ENCODE measurements around the gene CAMK1D.

The CAMK1D gene

DNA sequence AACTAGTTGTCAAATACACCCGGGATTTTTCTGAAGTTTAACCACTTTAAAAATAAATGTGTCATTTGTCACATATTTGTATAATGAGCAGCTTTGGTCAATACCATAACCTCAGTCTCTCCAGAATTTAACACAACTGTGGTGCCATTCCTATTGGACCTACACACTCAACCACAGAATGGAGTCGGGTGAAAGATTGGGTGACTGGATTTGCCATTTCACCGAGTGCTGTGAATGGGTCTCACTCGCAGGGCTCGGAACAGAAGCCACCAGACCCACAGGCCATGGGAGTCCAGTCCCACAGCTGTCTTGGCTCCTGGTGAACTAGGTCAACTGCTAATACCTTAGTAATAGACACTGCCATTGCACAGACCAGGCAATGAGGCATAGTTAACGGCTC lies 353.8 kb downstream of the CAMK1D start:
- TF ChIP-seq CTCF (IDR thresholded peaks at IDR 0.05; ENCODE audit: low read depth, low read length), result no peak
- H3K4me3 ChIP-seq (ENCODE audit: low read depth, low read length), result no peak overlapping the region
- no peak for DNase-seq (ENCODE audit: low read depth, low spot score)
- in situ Hi-C loops (cut with HindIII; ENCODE audit: low sequenced_read_pairs), result no loop called here

DNA sequence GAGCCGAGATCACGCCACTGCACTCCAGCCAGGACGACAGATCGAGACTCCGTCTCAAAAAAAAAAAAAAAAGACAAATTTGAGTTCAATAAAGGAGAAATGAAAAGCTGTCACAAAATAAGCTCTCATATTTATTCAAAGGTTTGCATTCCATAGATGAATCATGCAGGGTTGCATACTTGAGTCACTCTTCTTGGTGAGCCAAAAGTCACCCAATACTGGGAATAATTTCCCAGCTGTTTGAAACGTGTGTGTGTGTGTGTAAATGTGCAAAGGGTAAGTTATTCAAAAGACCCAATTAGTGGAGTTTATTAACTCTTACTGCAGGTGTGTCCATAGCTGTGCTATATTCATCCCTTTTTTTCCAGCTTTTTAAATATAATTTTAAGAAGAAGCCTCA lies 354.5 kb downstream of the CAMK1D start:
- DNase-seq (ENCODE audit: low read depth, low spot score), result peak; percentile 83
- in situ Hi-C loops (cut with HindIII; ENCODE audit: low sequenced_read_pairs), result no loop called here

GRCh38 chr10:12704488-12704887 lies 355.1 kb downstream of the CAMK1D start:
- peak; percentile 12 for DNase-seq (ENCODE audit: low read depth, low spot score)
- H3K4me3 ChIP-seq (ENCODE audit: low read depth, low read length), result no peak overlapping the region
- no peak for TF ChIP-seq CTCF (IDR thresholded peaks at IDR 0.05; ENCODE audit: low read depth, low read length)
- in situ Hi-C loops (cut with HindIII; ENCODE audit: low sequenced_read_pairs), result no loop called here

More for the DNA sequence above, 354.5 kb downstream of the CAMK1D start:
- TF ChIP-seq CTCF (IDR thresholded peaks at IDR 0.05; ENCODE audit: low read depth, low read length), result no peak
- no peak overlapping the region for H3K4me3 ChIP-seq (ENCODE audit: low read depth, low read length)

DNA sequence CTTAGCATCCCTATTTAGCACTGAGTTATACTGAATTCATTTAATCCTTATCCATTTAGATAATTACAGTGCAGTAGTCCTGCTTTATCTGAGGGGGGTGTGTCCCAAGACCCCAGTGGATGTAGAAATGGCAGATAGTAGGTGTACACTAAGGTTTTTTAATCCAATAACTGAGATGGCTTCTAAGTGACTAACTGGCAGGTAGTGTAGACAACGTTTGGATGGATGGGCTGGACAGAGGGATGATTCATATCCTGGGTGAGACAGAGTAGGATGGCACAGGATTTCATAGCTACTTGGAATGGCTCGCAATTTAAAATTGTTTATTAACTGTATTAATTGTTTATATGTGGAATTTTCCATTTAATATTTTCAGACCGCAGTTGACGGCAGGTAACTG lies 356.6 kb downstream of the CAMK1D start:
- in situ Hi-C loops (cut with HindIII; ENCODE audit: low sequenced_read_pairs), result no loop called here
- DNase-seq (ENCODE audit: low read depth, low spot score), result no peak
- no peak for TF ChIP-seq CTCF (IDR thresholded peaks at IDR 0.05; ENCODE audit: low read depth, low read length)
- no peak overlapping the region for H3K4me3 ChIP-seq (ENCODE audit: low read depth, low read length)

GRCh38 chr10:12707461-12708185 lies 358.3 kb downstream of the CAMK1D start:
- in situ Hi-C loops (cut with HindIII; ENCODE audit: low sequenced_read_pairs), result no loop called here
- TF ChIP-seq CTCF (IDR thresholded peaks at IDR 0.05; ENCODE audit: low read depth, low read length), result peak; percentile 14
- DNase-seq (ENCODE audit: low read depth, low spot score), result peak; percentile 98
- no peak overlapping the region for H3K4me3 ChIP-seq (ENCODE audit: low read depth, low read length)

- no peak for TF ChIP-seq CTCF (IDR thresholded peaks at IDR 0.05; ENCODE audit: low read depth, low read length)
- in situ Hi-C loops (cut with HindIII; ENCODE audit: low sequenced_read_pairs), result no loop called here
- no peak overlapping the region for H3K4me3 ChIP-seq (ENCODE audit: low read depth, low read length)
- peak; percentile 64 for DNase-seq (ENCODE audit: low read depth, low spot score)
Observed at GRCh38 chr10:12709000-12709401, 359.7 kb downstream of the CAMK1D start.

Data from astrocyte of the spinal cord (primary cell).